H9 (cell line): Measurements from ENCODE around the gene TPSAB1. TPM values are rescaled to one million over a fixed set of nuclear protein-coding genes. Genes with fewer than 3 reads are reported as not detected.
A peak's percentile ranks its signal among the peaks of the same experiment; 100 is the strongest.

Source experiments
- DNase-seq: peaks from one replicate; pipeline ENCODE4 v3.0.0-alpha.2; 2017
- H2AFZ ChIP-seq: one replicate; pipeline ENCODE4 v1.6.1; 2013; ENCODE audit warnings: mild to moderate bottlenecking, low read length, control low read depth, moderate library complexity
- H2AK5ac ChIP-seq: 2 replicates; pipeline ENCODE4 v1.6.1; 2013; ENCODE audit warnings: low read length, control low read depth, mixed read lengths; ENCODE audit not compliant: insufficient read length
- H2BK120ac ChIP-seq: one replicate; pipeline ENCODE4 v1.6.1; 2013; ENCODE audit warnings: low read depth, mild to moderate bottlenecking, low read length, control low read depth, inconsistent platforms; ENCODE audit not compliant: poor library complexity, severe bottlenecking
- H2BK12ac ChIP-seq: 2 replicates; pipeline ENCODE4 v1.6.1; 2013; ENCODE audit warnings: low read length, control low read depth, mixed read lengths, low read depth; ENCODE audit not compliant: insufficient read length
- H2BK15ac ChIP-seq: 2 replicates; pipeline ENCODE4 v1.6.1; 2013; ENCODE audit warnings: low read depth, low read length, control low read depth
- H2BK20ac ChIP-seq: one replicate; pipeline ENCODE4 v1.6.1; 2013; ENCODE audit warnings: low read depth, mild to moderate bottlenecking, low read length, control low read depth, inconsistent platforms; ENCODE audit not compliant: poor library complexity, severe bottlenecking
- H2BK5ac ChIP-seq: 2 replicates; pipeline ENCODE4 v1.6.1; 2013; ENCODE audit warnings: low read length, control low read depth, mixed read lengths; ENCODE audit not compliant: insufficient read length
- H3K14ac ChIP-seq: 2 replicates; pipeline ENCODE4 v1.6.1; 2013; ENCODE audit warnings: low read length, control low read depth; ENCODE audit not compliant: insufficient read depth
- H3K18ac ChIP-seq: 2 replicates; pipeline ENCODE4 v1.6.1; 2013; ENCODE audit warnings: low read depth, mild to moderate bottlenecking, mixed read lengths, low read length, control low read depth; ENCODE audit not compliant: insufficient read length
- H3K23ac ChIP-seq: 2 replicates; pipeline ENCODE4 v1.6.1; 2013; ENCODE audit warnings: low read length, control low read depth, mixed read lengths, low read depth; ENCODE audit not compliant: insufficient read length
- H3K23me2 ChIP-seq: 2 replicates; pipeline ENCODE4 v1.6.1; 2013; ENCODE audit warnings: low read depth, mild to moderate bottlenecking, mixed read lengths, low read length, control low read depth; ENCODE audit not compliant: insufficient read length, poor library complexity, severe bottlenecking
- H3K27ac ChIP-seq: 2 replicates; pipeline ENCODE4 v1.5.1; 2013; ENCODE audit warnings: low read length, control low read depth, mixed read lengths, low read depth; ENCODE audit not compliant: insufficient read length
- H3K27me3 ChIP-seq: 2 replicates; pipeline ENCODE4 v1.6.1; 2013; ENCODE audit warnings: low read length, control low read depth, inconsistent platforms; ENCODE audit not compliant: insufficient read depth
- H3K4ac ChIP-seq: 2 replicates; pipeline ENCODE4 v1.6.1; 2013; ENCODE audit warnings: low read depth, mild to moderate bottlenecking, control low read depth, inconsistent platforms, low read length, moderate library complexity
- H3K4me1 ChIP-seq: 2 replicates; pipeline ENCODE4 v1.6.1; 2013; ENCODE audit warnings: low read length, control low read depth, inconsistent platforms; ENCODE audit not compliant: insufficient read depth
- H3K4me2 ChIP-seq: 2 replicates; pipeline ENCODE4 v1.6.1; 2013; ENCODE audit warnings: low read length, control low read depth, mixed read lengths; ENCODE audit not compliant: insufficient read length, insufficient read depth
- H3K56ac ChIP-seq: 2 replicates; pipeline ENCODE4 v1.6.1; 2013; ENCODE audit warnings: low read depth, mild to moderate bottlenecking, mixed read lengths, low read length, control low read depth; ENCODE audit not compliant: insufficient read length
- H3K79me1 ChIP-seq: 2 replicates; pipeline ENCODE4 v1.6.1; 2013; ENCODE audit warnings: low read depth, mild to moderate bottlenecking, moderate library complexity, low read length, control low read depth, inconsistent platforms; ENCODE audit not compliant: insufficient read depth, poor library complexity, severe bottlenecking
- H3K79me2 ChIP-seq: 2 replicates; pipeline ENCODE4 v1.6.1; 2013; ENCODE audit warnings: low read length, control low read depth, inconsistent platforms; ENCODE audit not compliant: insufficient read depth
- H3K9ac ChIP-seq: 2 replicates; pipeline ENCODE4 v1.6.1; 2013; ENCODE audit warnings: low read length, control low read depth, mixed read lengths; ENCODE audit not compliant: insufficient read length; ENCODE audit errors: extremely low read depth
- H3K9me3 ChIP-seq: one replicate; pipeline ENCODE4 v1.6.1; 2013; ENCODE audit warnings: low read depth, low read length, inconsistent platforms; ENCODE audit not compliant: control insufficient read depth
- H3T11ph ChIP-seq: one replicate; pipeline ENCODE4 v1.6.1; 2013; ENCODE audit warnings: mild to moderate bottlenecking, low read length, control low read depth, inconsistent platforms
- H4K20me1 ChIP-seq: one replicate; pipeline ENCODE4 v1.6.1; 2013; ENCODE audit not compliant: control insufficient read depth, insufficient read length, insufficient read depth
- H4K5ac ChIP-seq: 2 replicates; pipeline ENCODE4 v1.6.1; 2013; ENCODE audit warnings: low read depth, mild to moderate bottlenecking, mixed read lengths, low read length, control low read depth; ENCODE audit not compliant: insufficient read length
- H4K8ac ChIP-seq: replicated peaks from 2 replicates; pipeline ENCODE4 v1.6.1; 2013; ENCODE audit warnings: low read length, control low read depth, mixed read lengths, low read depth; ENCODE audit not compliant: insufficient read length
- H4K91ac ChIP-seq: 2 replicates; pipeline ENCODE4 v1.6.1; 2013; ENCODE audit warnings: low read depth, mild to moderate bottlenecking, moderate library complexity, mixed read lengths, low read length, control low read depth; ENCODE audit not compliant: insufficient read length
- H3K27ac Mint-ChIP-seq, 3 experiments: 2 replicates in 2 of 3; 3 replicates in 1 of 3; pipeline ENCODE4 v1.8.0; 2020 to 2021; ENCODE audit warnings: mixed read lengths in 3 of 3, mild to moderate bottlenecking in 1 of 3, moderate library complexity in 1 of 3
- H3K27me3 Mint-ChIP-seq: 2 replicates; pipeline ENCODE4 v1.8.0; 2021; ENCODE audit warnings: low read depth, mild to moderate bottlenecking, moderate library complexity, mixed read lengths
- H3K36me3 Mint-ChIP-seq, 3 experiments: 2 replicates in 2 of 3; 3 replicates in 1 of 3; pipeline ENCODE4 v1.8.0; 2020 to 2021; ENCODE audit warnings: low read depth in 3 of 3, mixed read lengths in 3 of 3; ENCODE audit not compliant: insufficient read depth in 1 of 3
- H3K4me1 Mint-ChIP-seq, 2 experiments: 2 replicates each; pipeline ENCODE4 v1.8.0; 2020; ENCODE audit warnings: mixed read lengths in 2 of 2
- H3K4me3 Mint-ChIP-seq, 2 experiments: 2 replicates in 1 of 2; 3 replicates in 1 of 2; pipeline ENCODE4 v1.8.0; 2020 to 2021; ENCODE audit warnings: mild to moderate bottlenecking in 2 of 2, mixed read lengths in 2 of 2, moderate library complexity in 1 of 2
- H3K9me3 Mint-ChIP-seq, 2 experiments: 2 replicates in 1 of 2; 3 replicates in 1 of 2; pipeline ENCODE4 v1.8.0; 2020; ENCODE audit warnings: mild to moderate bottlenecking in 2 of 2, mixed read lengths in 2 of 2, moderate library complexity in 1 of 2
- WGBS: extraction: QIAGEN DNeasy Blood & Tissue Kit; methylation state at CpG from one replicate; pipeline ENCODE4 v1.1.7; 2013; ENCODE audit warnings: missing lambda C conversion rate, low lambda C conversion rate, mixed read lengths; ENCODE audit not compliant: insufficient read length; ENCODE audit errors: extremely low coverage; 5-methylcytosine and 5-hydroxymethylcytosine counted together
- total RNA-seq: library from RNA; stranded (reverse); gene quantifications from 2 replicates; pipeline ENCODE4 v1.2.1, GENCODE V29; 2021
- TF ChIP-seq, protein P1 (sequence below): fragments of 200-600 bp; sonication (generic); conservative IDR thresholded peaks from 3 replicates; pipeline ENCODE4 v1.8.0; 2021; ENCODE audit warnings: antibody characterized with exemption, mild to moderate bottlenecking

The TPSAB1 gene
- total RNA-seq, 1 experiment from 2014 or later: not detected

DNA sequence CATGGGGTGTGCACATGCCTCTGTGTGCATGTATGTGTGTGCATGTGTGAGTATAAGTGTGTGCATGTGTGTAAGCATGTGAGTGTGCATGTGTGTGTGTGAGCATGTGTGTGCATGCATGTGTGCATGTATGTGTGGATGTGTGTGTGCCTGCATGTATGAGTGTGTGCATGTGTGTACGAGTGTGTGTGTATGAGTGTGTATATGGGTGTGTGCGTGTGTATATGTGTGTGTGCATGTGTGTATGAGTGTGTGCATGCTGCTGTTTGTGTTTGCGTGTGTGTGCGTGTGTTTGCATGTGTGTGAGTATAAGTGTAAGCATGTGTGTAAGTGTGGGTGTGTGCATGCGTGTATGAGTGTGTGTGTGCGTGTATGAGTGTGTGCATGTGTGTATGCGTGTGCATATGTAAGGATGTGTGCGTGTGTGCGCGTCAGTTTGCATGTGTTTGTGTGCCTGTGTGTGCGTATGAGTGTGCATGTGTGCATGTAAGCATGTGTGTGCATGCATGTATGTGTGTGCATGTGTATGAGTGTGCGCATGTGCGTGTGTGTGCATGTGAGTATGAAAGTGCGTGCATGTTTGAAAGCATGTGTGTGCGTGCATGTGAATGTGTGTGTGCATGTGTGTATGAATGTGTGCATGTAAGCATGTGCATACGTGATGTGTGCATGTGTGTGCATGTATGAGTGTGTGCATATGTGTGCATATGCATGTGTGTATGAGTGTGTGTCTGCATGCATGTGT is 24.0 kb downstream of the TPSAB1 start:
- Histone ChIP-seq H4K20me1 (no peaks in the 10 kb centered on the region), H3K27ac (no peak overlapping the region), H3K9me3 (no peaks in the 10 kb centered on the region), H3T11ph (no peak overlapping the region), H2BK15ac (no peak overlapping the region), H3K4ac (no peak overlapping the region), H2AFZ (no peak overlapping the region), H3K56ac (no peak overlapping the region), H2AK5ac (no peak overlapping the region), H3K4me2 (no peak overlapping the region), H3K9ac (no peak overlapping the region), H4K5ac (no peak overlapping the region), H3K23me2 (no peaks in the 10 kb centered on the region), H2BK5ac (no peak overlapping the region), H3K14ac (no peak overlapping the region), H2BK12ac (no peak overlapping the region), H3K4me1 (no peaks in the 10 kb centered on the region; the same call in 1 of the 2 replicates), H2BK20ac (no peak overlapping the region), H3K23ac (no peak overlapping the region), H2BK120ac (no peak overlapping the region), H4K91ac (no peak overlapping the region), H3K79me2 (no peaks in the 10 kb centered on the region), H3K79me1 (no peaks in the 10 kb centered on the region), H3K27me3 (no peaks in the 10 kb centered on the region), H4K8ac (no peak overlapping the region), H3K18ac (no peak overlapping the region)
- WGBS: no CpG with 5 or more reads among the region's 16 CpGs
- H3K4me3 Mint-ChIP-seq: peak overlapping the region in 1 of 2 experiments; percentile 12; a peak in 1 of 5 replicates
- peaks cover 0 to 4% (median 2%) of the 10 kb centered on the region in 3 experiments; a peak in 3 of 7 replicates for H3K36me3 Mint-ChIP-seq
- TF ChIP-seq, protein P1, sequence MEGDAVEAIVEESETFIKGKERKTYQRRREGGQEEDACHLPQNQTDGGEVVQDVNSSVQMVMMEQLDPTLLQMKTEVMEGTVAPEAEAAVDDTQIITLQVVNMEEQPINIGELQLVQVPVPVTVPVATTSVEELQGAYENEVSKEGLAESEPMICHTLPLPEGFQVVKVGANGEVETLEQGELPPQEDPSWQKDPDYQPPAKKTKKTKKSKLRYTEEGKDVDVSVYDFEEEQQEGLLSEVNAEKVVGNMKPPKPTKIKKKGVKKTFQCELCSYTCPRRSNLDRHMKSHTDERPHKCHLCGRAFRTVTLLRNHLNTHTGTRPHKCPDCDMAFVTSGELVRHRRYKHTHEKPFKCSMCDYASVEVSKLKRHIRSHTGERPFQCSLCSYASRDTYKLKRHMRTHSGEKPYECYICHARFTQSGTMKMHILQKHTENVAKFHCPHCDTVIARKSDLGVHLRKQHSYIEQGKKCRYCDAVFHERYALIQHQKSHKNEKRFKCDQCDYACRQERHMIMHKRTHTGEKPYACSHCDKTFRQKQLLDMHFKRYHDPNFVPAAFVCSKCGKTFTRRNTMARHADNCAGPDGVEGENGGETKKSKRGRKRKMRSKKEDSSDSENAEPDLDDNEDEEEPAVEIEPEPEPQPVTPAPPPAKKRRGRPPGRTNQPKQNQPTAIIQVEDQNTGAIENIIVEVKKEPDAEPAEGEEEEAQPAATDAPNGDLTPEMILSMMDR: no peak
- H3K9me3 Mint-ChIP-seq: peaks cover 11 to 19% of the 10 kb centered on the region in 2 experiments
- no peak for DNase-seq
- H3K27me3 Mint-ChIP-seq: peaks cover 38% of the 10 kb centered on the region
- H3K4me1 Mint-ChIP-seq: peaks cover 3 to 9% of the 10 kb centered on the region in 2 experiments
- H3K27ac Mint-ChIP-seq: peak overlapping the region in 1 of 3 experiments; percentile 51; a peak in 1 of 7 replicates
